Lower leg skin (tissue), 3 donors: ENCODE data around the gene SLC35B2.

Source experiments
- CTCF ChIP-seq, 3 donors: fragments of 450-650 bp; IDR thresholded peaks; one replicate each; pipeline ENCODE4 v1.5.1; 2016; ENCODE audit warnings: antibody characterized with exemption in 3 of 3, mild to moderate bottlenecking in 3 of 3, moderate library complexity in 2 of 3
- POLR2A ChIP-seq, 2 donors: fragments of 450-650 bp; IDR thresholded peaks; one replicate each; pipeline ENCODE4 v1.6.1; 2016 to 2017; ENCODE audit warnings: antibody characterized with exemption in 2 of 2, mild to moderate bottlenecking in 1 of 2, moderate library complexity in 1 of 2

GRCh38 chr6:44273617-44274016 lies 16.3 kb upstream of the SLC35B2 start:
- no peak for TF ChIP-seq CTCF (IDR thresholded peaks at IDR 0.05)
- TF ChIP-seq POLR2A (IDR thresholded peaks at IDR 0.05): no peak
